GM19351 (cell line): ENCODE results near the gene SLC22A12.

ENCODE experiments used
- ATAC-seq: cut with Tn5 transposase; IDR thresholded peaks from one replicate; pipeline ENCODE4 v1.9.1; 2021; ENCODE audit warnings: mild to moderate bottlenecking, moderate library complexity; ENCODE audit not compliant: unreplicated experiment

Gene SLC22A12

GRCh38 chr11:64562723-64563351 lies 28.2 kb upstream of the SLC22A12 start:
- no peak for ATAC-seq

GRCh38 chr11:64563966-64564365 lies 27.1 kb upstream of the SLC22A12 start:
- ATAC-seq: no peak

- no peak for ATAC-seq
Observed at GRCh38 chr11:64564419-64564818, 26.6 kb upstream of the SLC22A12 start.

- ATAC-seq: no peak
Observed at GRCh38 chr11:64564947-64565889, 25.8 kb upstream of the SLC22A12 start.

GRCh38 chr11:64566042-64566914 lies 24.7 kb upstream of the SLC22A12 start:
- no peak for ATAC-seq

- no peak for ATAC-seq
Observed at GRCh38 chr11:64566915-64567891, 23.8 kb upstream of the SLC22A12 start.

GRCh38 chr11:64568041-64568571 lies 22.9 kb upstream of the SLC22A12 start:
- no peak for ATAC-seq

GRCh38 chr11:64568584-64569140 lies 22.4 kb upstream of the SLC22A12 start:
- ATAC-seq: no peak

- ATAC-seq: no peak
Observed at GRCh38 chr11:64569300-64569970, 21.6 kb upstream of the SLC22A12 start.

GRCh38 chr11:64570341-64570740 lies 20.7 kb upstream of the SLC22A12 start:
- ATAC-seq: no peak

GRCh38 chr11:64571050-64571409 lies 20.0 kb upstream of the SLC22A12 start:
- ATAC-seq: no peak

- no peak for ATAC-seq
Observed at GRCh38 chr11:64571410-64572091, 19.5 kb upstream of the SLC22A12 start.

- no peak for ATAC-seq
Observed at GRCh38 chr11:64572143-64572542, 18.9 kb upstream of the SLC22A12 start.

- no peak for ATAC-seq
Observed at GRCh38 chr11:64577202-64577601, 13.8 kb upstream of the SLC22A12 start.

GRCh38 chr11:64580412-64580811 lies 10.6 kb upstream of the SLC22A12 start:
- no peak for ATAC-seq

- no peak for ATAC-seq
Observed at GRCh38 chr11:64581057-64581523, 9.9 kb upstream of the SLC22A12 start.

GRCh38 chr11:64582885-64583284 lies 8.1 kb upstream of the SLC22A12 start:
- ATAC-seq: no peak
